Mesenteric fat pad (tissue), 1 donor: ENCODE results near the gene UPK3B. TPM values are rescaled to one million over a fixed set of nuclear protein-coding genes. Genes with fewer than 3 reads are reported as not detected.
"Not testable (repeated sequence)": the region's sequence is repeated elsewhere in the genome, so short reads cannot be mapped to it uniquely, and the experiment has no call there.

Experiments used
- DNase-seq: peaks from one replicate; pipeline ENCODE4 v3.0.0-alpha.2; 2020; ENCODE audit warnings: low spot score
- total RNA-seq: library from RNA; stranded (reverse); fragmentation: NEBNext Ultra II Directional; extraction: Animal tissue kit (Norgen Biotek cat#: 25700); gene quantifications from one replicate; pipeline ENCODE4 v1.2.1, GENCODE V29; 2021
- donor health status: DM: yes; HTN: yes; CAD: no.

Gene UPK3B
- total RNA-seq, 1 donor from 2014 or later: 1.9 TPM

DNA sequence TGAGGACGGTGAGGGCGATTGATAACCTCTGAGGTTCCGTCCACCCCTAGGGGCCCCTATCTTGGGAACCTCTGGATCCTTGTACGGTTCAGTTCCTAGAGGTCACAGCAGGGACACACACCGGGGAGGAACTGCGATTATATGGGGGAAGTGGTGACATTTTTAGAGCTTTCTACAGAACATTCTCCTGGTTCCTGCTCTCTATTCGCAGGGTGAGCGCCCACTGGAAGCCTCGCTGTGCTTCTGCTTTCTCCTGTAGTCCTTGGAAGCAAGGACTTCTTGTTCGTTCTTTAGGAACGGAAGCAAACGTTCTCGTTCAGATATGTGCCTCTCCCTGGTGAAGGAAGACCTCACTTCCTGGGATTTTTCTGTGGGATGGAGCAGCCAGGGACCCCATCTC lies 22.4 kb upstream of the UPK3B start:
- DNase-seq: not testable (repeated sequence)

DNA sequence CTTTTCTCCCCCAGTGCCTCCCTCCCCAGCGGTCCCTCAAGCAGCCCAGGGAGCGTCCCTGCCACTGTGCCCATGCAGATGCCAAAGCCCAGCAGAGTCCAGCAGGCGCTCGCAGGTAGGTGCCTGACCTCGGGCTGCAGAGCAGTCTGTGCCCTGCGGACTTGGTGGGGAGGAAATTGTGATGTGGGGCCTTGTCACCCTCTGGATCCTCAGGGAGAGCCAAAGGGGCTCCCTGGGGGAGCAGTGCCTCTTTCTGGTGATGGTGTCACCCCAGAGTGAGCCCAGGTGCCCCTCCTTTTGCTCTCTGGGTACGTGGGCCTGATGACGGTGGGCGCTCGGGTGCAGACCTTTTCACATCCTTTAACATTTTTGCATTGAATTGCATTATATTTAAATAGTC lies 18.2 kb upstream of the UPK3B start:
- DNase-seq: not testable (repeated sequence)

DNA sequence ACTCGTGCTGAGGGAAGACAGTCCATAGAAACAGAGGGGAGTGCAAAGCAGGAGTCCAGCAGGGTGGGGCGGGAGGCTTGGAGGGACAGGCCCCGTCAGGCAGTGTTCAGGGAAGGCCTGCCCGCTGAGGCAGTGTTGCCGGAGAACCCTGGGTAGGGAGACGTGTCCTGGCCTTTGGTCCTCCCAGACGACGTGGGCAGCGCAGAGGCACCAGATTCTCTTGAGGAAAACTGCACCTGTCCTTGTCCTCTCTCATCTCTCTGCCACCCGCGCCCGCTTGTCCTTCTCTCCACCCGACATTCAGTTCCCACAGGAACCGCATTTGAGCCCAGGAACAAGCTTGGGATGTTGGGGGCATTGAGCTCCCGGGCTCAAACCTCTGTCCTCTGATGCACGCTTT lies 14.6 kb upstream of the UPK3B start:
- DNase-seq: not testable (repeated sequence)

GRCh38 chr7:76497918-76498582 lies 12.3 kb upstream of the UPK3B start:
- DNase-seq: not testable (repeated sequence)

DNA sequence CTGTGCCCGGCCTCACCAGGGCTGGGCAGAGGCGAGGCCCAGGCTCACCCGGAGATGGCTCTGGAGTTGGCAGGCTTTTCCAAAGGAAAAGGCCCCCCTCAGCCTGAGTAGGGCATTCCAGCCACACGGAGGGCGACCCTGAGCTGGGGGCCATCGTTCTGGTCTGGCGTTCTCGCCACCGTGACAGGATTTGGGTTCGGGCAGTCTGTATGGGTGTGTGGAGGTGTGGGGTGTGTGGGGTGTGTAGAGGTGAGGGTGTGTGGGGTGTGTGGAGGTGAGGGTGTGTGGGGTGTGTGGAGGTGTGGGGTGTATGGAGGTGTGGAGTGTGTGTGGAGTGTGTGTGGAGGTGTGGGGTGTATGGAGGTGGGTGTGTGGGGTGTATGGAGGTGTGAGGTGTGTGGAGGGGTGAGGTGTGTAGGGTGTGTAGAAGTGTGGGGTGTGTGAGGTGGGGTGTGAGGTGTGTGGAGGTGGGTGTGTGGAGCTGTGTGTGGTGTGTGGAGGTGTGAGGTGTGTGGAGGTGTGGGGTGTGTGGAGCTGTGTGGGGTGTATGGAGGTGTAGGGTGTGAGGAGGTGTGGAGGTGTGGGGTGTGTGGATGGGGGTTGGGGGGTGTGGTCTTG lies 11.7 kb upstream of the UPK3B start:
- not testable (repeated sequence) for DNase-seq

GRCh38 chr7:76499201-76499923 lies 11.0 kb upstream of the UPK3B start:
- DNase-seq: not testable (repeated sequence)

DNA sequence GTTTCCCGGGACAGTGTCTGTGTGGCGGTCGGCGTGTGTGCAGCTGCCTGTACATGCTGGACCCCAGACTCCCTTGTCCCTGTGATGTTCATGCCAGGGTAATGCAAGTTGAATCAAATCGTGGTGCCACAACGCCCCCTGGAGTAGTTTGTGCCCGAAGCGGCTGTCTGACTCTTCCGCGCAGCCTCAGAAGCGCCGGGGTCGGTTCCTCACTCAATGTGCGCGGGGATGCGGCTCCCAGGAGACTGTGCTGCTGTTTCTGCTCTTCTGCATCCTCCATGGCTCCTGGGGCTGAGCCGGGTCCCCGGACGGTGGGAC lies 10.5 kb upstream of the UPK3B start:
- DNase-seq: not testable (repeated sequence)

DNA sequence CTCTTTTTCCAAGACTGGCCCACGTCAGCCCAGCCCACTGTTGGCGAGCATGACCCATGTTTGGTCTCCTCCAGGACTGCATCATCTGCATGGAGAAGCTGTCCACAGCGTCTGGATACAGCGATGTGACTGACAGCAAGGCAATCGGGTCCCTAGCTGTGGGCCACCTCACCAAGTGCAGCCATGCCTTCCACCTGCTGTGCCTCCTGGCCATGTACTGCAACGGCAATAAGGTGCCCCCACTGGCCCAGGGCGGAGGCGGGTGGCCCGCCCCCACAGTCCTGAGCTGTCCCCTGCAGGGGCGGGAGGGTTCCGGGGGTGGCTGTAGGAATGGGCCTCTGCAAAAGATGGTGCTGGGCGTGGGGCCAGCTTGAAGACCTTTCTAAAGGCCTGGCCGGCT lies 8.1 kb upstream of the UPK3B start:
- not testable (repeated sequence) for DNase-seq

- not testable (repeated sequence) for DNase-seq
These were observed 7.5 kb upstream of the UPK3B start for GRCh38 chr7:76502836-76503235.

DNA sequence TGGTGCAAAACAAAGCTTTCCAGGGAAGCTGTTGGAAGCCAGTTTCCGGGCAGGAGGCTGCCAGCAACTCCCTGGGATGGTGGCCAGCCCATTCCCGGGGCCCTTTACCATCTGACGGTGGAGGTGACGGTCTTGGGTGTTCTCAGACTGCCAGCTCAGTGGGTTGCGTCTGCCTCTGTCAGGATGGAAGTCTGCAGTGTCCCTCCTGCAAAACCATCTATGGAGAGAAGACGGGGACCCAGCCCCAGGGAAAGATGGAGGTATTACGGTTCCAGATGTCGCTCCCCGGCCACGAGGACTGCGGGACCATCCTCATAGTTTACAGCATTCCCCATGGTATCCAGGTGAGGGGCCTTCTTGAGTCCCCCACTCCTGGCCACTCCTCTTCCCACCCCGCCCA lies 7.1 kb upstream of the UPK3B start:
- DNase-seq: not testable (repeated sequence)

DNA sequence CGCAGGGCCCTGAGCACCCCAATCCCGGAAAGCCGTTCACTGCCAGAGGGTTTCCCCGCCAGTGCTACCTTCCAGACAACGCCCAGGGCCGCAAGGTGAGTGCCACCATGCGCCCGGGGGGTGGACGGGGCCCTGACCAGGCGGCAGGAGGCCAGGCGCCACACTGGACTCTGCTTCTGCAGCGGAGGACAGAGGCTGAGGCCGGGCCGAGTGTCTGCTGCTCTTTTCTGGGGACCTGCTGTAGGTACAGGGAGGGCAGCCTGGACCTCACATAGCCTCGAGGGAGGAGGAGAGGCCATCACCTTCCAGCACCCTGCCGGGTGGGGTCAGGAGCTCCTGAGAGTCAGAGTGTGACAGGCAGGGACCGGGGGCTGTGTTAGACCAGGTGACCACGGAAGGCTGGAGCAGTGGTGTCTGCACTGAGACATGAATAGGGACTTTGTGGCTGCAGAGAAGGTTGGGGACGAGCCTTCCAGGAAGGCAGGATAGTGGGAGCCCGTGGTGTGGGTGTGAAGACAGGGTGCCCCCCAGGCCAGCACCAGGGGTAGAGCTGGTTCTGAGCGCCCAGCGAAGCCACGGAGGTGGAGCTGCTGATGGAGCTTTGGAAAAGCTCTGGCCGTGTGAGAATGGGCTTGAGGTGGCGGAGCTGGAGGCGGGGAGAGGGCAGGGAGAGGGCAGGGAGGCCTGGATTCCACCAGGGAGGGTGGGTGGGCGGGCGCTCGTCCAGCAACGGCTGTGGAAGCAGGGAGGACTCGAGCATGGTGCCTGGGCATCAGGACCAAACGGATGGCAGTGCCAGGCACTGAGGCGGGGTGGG lies 5.8 kb upstream of the UPK3B start:
- DNase-seq: peak; percentile 69

- peak; percentile 81 for DNase-seq
These were observed 4.9 kb upstream of the UPK3B start for GRCh38 chr7:76505168-76506080.

DNA sequence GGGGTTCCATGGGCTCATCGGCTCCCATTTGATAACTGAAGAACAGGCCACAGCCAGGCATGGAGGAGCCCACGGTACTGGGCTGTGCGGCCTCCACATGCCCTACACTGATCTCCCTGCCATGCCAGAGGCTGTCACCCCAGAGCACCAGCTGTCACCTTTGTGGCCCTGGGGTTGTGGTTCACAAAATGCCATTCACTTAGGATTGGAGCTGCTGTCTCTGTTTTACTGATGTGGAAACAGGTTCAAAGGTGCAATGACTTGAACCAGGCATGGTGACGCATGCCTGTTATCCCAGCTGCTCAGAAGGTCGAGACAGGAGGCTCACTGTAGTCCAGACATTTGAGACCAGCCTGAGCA lies 4.3 kb upstream of the UPK3B start:
- no peak for DNase-seq

GRCh38 chr7:76506643-76507042 lies 3.7 kb upstream of the UPK3B start:
- not testable (repeated sequence) for DNase-seq

GRCh38 chr7:76507723-76508406 lies 2.5 kb upstream of the UPK3B start:
- peak; percentile 20 for DNase-seq

GRCh38 chr7:76511200-76511910 lies 1.0 kb downstream of the UPK3B start:
- peak; percentile 89 for DNase-seq

DNA sequence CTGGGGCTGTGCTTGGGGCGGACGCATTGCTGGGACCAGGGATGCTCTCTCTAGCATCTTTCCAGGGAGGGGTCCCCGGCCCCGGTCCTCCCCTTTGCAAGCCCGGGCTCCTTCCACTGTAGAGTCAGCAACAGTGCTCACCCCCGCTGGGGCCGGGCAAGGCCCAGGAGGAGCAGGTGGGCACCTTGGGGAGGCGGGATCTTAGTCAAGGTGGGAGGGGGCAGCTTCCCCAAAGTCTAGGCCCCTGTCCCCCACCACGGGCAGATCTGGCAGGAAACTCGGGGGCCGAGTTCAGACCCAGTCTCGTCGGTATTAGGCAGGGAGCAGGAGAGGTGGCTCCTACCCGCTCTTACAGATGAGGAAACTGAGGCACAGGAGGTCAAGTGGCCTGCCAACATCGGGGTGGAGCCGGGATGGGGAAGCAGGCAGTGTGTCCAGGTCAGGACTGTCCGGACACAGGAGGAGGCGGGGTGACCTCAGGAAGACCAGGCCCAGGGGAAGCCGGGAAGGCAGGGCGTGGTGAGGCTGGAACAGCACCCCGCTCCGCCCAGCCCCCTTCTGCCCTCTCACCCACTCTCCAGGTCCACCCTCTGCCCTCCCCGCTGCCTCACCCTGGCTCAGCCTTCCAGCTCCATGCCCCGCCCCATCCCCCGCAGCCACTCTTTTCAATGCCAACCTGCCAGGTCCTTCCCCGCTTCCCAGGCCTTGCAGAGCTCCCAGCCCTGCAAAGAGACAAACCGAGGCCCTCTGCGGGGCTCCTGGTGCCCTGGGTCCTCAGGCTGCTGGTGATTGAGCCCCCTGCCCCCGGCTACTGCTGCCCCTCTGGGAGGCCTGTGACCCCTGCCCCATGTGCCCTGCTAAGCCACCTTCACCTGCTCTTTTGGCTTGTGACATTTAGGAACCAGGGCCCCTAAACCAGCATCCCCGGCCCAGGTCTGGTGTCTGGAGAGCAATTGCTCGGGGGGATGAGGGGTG lies 1.8 kb downstream of the UPK3B start:
- peak; percentile 77 for DNase-seq
